DND-41 (cell line): ENCODE measurements around the gene RIMOC1.
A peak's percentile ranks its signal among the peaks of the same experiment; 100 is the strongest.

Experiments
- ATAC-seq: fragments of 200-7000 bp; cut with Tn5 transposase; 3 replicates; pipeline ENCODE4 v1.9.1; 2021; ENCODE audit warnings: low read depth; ENCODE audit not compliant: insufficient read depth
- DNase-seq: peaks from one replicate; pipeline ENCODE4 v3.0.0-alpha.2; 2020
- H2AFZ ChIP-seq: 2 replicates; pipeline ENCODE4 v1.6.0; 2012; ENCODE audit warnings: low read depth, low read length
- H3K27ac ChIP-seq: 2 replicates; pipeline ENCODE4 v1.5.1; 2012; ENCODE audit warnings: low read length, inconsistent platforms
- H3K27me3 ChIP-seq: fragments of 200-600 bp; sonication (generic); 2 replicates; pipeline ENCODE4 v1.6.0; 2012; ENCODE audit warnings: low read length, mild to moderate bottlenecking, inconsistent platforms; ENCODE audit not compliant: insufficient read depth, poor library complexity
- H3K36me3 ChIP-seq: 2 replicates; pipeline ENCODE4 v1.5.1; 2012; ENCODE audit warnings: low read length, inconsistent platforms; ENCODE audit not compliant: insufficient read depth
- H3K4me1 ChIP-seq: 2 replicates; pipeline ENCODE4 v1.5.1; 2012; ENCODE audit warnings: mild to moderate bottlenecking, low read length; ENCODE audit not compliant: insufficient read depth
- H3K4me2 ChIP-seq: 2 replicates; pipeline ENCODE4 v1.6.0; 2012; ENCODE audit warnings: mild to moderate bottlenecking, moderate library complexity, low read length, inconsistent platforms; ENCODE audit not compliant: insufficient read depth
- H3K4me3 ChIP-seq, 2 experiments: fragments of 200-600 bp in 1 of 2; shearing (Covaris generic) in 1 of 2; 2 replicates each; pipeline ENCODE4 v1.5.1; 2012 to 2016; ENCODE audit warnings: inconsistent platforms in 2 of 2, low read length in 2 of 2, mild to moderate bottlenecking in 2 of 2, low read depth in 1 of 2, moderate library complexity in 1 of 2
- H3K79me2 ChIP-seq: 2 replicates; pipeline ENCODE4 v1.6.0; 2012; ENCODE audit warnings: low read length, inconsistent platforms; ENCODE audit not compliant: insufficient read depth
- H3K9ac ChIP-seq: 2 replicates; pipeline ENCODE4 v1.6.0; 2012; ENCODE audit warnings: low read depth, mild to moderate bottlenecking, inconsistent platforms, low read length, moderate library complexity
- H3K9me3 ChIP-seq: 2 replicates; pipeline ENCODE4 v1.5.1; 2012; ENCODE audit warnings: low read length, moderate library complexity, mild to moderate bottlenecking, inconsistent platforms; ENCODE audit not compliant: insufficient read depth, severe bottlenecking
- H4K20me1 ChIP-seq: 2 replicates; pipeline ENCODE4 v1.6.0; 2012; ENCODE audit warnings: low read length; ENCODE audit not compliant: insufficient read depth
- CTCF ChIP-seq: IDR thresholded peaks from 2 replicates; pipeline ENCODE4 v1.5.1; 2012; ENCODE audit warnings: borderline replicate concordance, low read length, moderate library complexity, mild to moderate bottlenecking; ENCODE audit not compliant: poor library complexity, severe bottlenecking; ENCODE audit errors: extremely low read depth
- EZH2 ChIP-seq: IDR thresholded peaks from 3 replicates; pipeline ENCODE4 v1.6.1; 2012; ENCODE audit warnings: borderline replicate concordance, low read depth, mild to moderate bottlenecking, moderate library complexity, low read length, inconsistent platforms; ENCODE audit not compliant: severe bottlenecking

Gene RIMOC1

GRCh38 chr5:41903382-41903891 lies 707 bp upstream of the RIMOC1 start:
- peak overlapping the region; percentile 61 for H2AFZ ChIP-seq
- peak overlapping the region; percentile 80 for H3K27ac ChIP-seq
- no peak for TF ChIP-seq CTCF
- no peak for TF ChIP-seq EZH2
- peak overlapping the region; percentile 28 to 68 for H3K4me3 ChIP-seq
- peaks cover 39% of the 10 kb centered on the region for H3K79me2 ChIP-seq
- peaks cover 21% of the 10 kb centered on the region for H3K36me3 ChIP-seq
- ATAC-seq (no peak), DNase-seq (no peak)
- H3K9ac ChIP-seq: peak overlapping the region; percentile 56
- peaks cover 32% of the 10 kb centered on the region for H3K4me1 ChIP-seq
- peak overlapping the region; percentile 81 for H3K4me2 ChIP-seq
- H3K27me3 ChIP-seq: no peaks in the 10 kb centered on the region
- H3K9me3 ChIP-seq: no peaks in the 10 kb centered on the region
- peaks cover 2% of the 10 kb centered on the region; the same call in 1 of the 2 replicates for H4K20me1 ChIP-seq

GRCh38 chr5:41906151-41906550 lies 2.0 kb downstream of the RIMOC1 start:
- no peak overlapping the region for H3K4me3 ChIP-seq
- H3K36me3 ChIP-seq: peaks cover 42% of the 10 kb centered on the region
- H2AFZ ChIP-seq: no peak overlapping the region
- H3K27me3 ChIP-seq: no peaks in the 10 kb centered on the region
- H3K79me2 ChIP-seq: peaks cover 40% of the 10 kb centered on the region
- H3K9ac ChIP-seq: no peak overlapping the region
- no peak overlapping the region for H3K27ac ChIP-seq
- ATAC-seq (no peak), DNase-seq (no peak)
- H3K9me3 ChIP-seq: no peaks in the 10 kb centered on the region
- peak overlapping the region; percentile 31; the same call in 1 of the 2 replicates for H3K4me2 ChIP-seq
- peaks cover 2% of the 10 kb centered on the region; the same call in 1 of the 2 replicates for H4K20me1 ChIP-seq
- no peak for TF ChIP-seq EZH2
- TF ChIP-seq CTCF: no peak
- H3K4me1 ChIP-seq: peaks cover 32% of the 10 kb centered on the region

- no peak for DNase-seq
- H3K4me2 ChIP-seq: no peak overlapping the region
- TF ChIP-seq EZH2 (no peak), CTCF (no peak)
These were observed 4.4 kb downstream of the RIMOC1 start for GRCh38 chr5:41908374-41909079.

More at GRCh38 chr5:41908374-41909079, 4.4 kb downstream of the RIMOC1 start:
- H3K79me2 ChIP-seq: peaks cover 38% of the 10 kb centered on the region
- H3K27ac ChIP-seq: no peak overlapping the region
- H3K4me1 ChIP-seq: peaks cover 23% of the 10 kb centered on the region
- no peak for ATAC-seq
- no peak overlapping the region for H3K4me3 ChIP-seq
- H3K27me3 ChIP-seq: no peaks in the 10 kb centered on the region
- H3K36me3 ChIP-seq: peaks cover 66% of the 10 kb centered on the region
- no peak overlapping the region for H2AFZ ChIP-seq
- H3K9me3 ChIP-seq: no peaks in the 10 kb centered on the region
- H3K9ac ChIP-seq: no peak overlapping the region
- H4K20me1 ChIP-seq: peaks cover 2% of the 10 kb centered on the region; the same call in 1 of the 2 replicates
